Measurements from ENCODE around the gene SBK3. TPM values are rescaled to one million over a fixed set of nuclear protein-coding genes. Genes with fewer than 3 reads are reported as not detected.
A peak's percentile ranks its signal among the peaks of the same experiment; 100 is the strongest.

The SBK3 gene
- total RNA-seq, 1 experiment from 2014 or later = 0.57 TPM

DNA sequence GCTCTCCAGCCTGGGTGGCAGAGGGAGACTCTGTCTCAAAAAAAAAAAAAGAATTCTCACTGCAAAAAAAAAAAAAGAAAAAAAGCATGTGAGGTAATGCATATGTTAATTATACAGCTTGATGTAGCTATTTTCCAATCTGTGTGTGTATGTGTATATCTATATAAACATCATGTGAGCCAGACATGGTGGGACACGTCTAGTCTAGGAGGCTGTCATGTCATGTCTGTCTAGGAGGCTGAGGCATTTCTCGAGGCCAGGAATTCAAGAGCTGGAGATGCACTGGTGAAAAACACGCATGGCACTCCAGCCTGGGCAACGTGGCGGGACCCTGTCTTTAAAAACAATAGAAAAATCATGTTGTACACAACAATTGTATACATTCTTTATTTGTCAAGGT, 6.9 kb upstream of the SBK3 start:
- CTCF ChIA-PET = interaction anchor here (0.6 to 1.3 kb wide), 4 partner anchors 47 to 781 kb away, joined by 3 to 5 read pairs (median 4); partner anchors contain the start of gene FIZ1
- Mint-ChIP-seq H3K36me3 (ENCODE audit: insufficient read depth, unreplicated experiment) (peaks cover 21% of the 10 kb centered on the region), H3K4me1 (ENCODE audit: low read depth, unreplicated experiment) (peaks cover 49% of the 10 kb centered on the region), H3K27ac (ENCODE audit: unreplicated experiment) (no peak overlapping the region), H3K9me3 (ENCODE audit: low read depth, unreplicated experiment) (no peaks in the 10 kb centered on the region), H3K4me3 (ENCODE audit: low read depth, unreplicated experiment) (no peak overlapping the region), H3K27me3 (ENCODE audit: unreplicated experiment) (no peaks in the 10 kb centered on the region)
- BruUV-seq (replicated peaks) = no TSS peak
- intact Hi-C loops (cut with micrococcal nuclease; ENCODE audit: unreplicated experiment) = no loop called here
- TF ChIP-seq CTCF (IDR thresholded peaks at IDR 0.05; ENCODE audit: unreplicated experiment) = no peak
- no peak for DNase-seq

DNA sequence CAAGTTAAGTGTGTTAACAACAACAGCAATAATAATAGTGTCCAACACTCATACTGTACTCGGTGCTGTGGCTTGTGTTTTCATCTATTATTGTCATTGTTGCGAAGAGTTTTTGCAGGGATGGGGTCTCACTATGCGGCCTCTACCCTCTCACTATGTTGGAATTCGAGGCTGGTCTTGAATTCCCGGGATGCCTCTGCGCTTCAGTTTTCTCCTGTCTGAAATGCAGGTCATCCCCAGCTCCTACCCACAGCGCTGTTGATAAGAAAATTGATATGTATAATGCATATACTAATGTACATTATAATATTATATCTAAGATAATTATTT, 4.9 kb upstream of the SBK3 start:
- TF ChIP-seq CTCF (IDR thresholded peaks at IDR 0.05; ENCODE audit: unreplicated experiment) = no peak
- CTCF ChIA-PET = interaction anchor here (0.7 to 1.5 kb wide), 2 partner anchors 49 to 55 kb away, joined by 3 to 4 read pairs; partner anchors contain the start of genes FIZ1 and ZNF865
- intact Hi-C loops (cut with micrococcal nuclease; ENCODE audit: unreplicated experiment) = no loop called here
- Mint-ChIP-seq H3K36me3 (ENCODE audit: insufficient read depth, unreplicated experiment) (peaks cover 24% of the 10 kb centered on the region), H3K9me3 (ENCODE audit: low read depth, unreplicated experiment) (no peaks in the 10 kb centered on the region), H3K27ac (ENCODE audit: unreplicated experiment) (peak overlapping the region; percentile 94), H3K27me3 (ENCODE audit: unreplicated experiment) (peaks cover 10% of the 10 kb centered on the region), H3K4me3 (ENCODE audit: low read depth, unreplicated experiment) (peak overlapping the region; percentile 65), H3K4me1 (ENCODE audit: low read depth, unreplicated experiment) (peaks cover 63% of the 10 kb centered on the region)
- BruUV-seq (replicated peaks) = no TSS peak
- no peak for DNase-seq

GRCh38 chr19:55549500-55550320, 4.4 kb upstream of the SBK3 start:
- H3K27me3 Mint-ChIP-seq (ENCODE audit: unreplicated experiment) = peaks cover 13% of the 10 kb centered on the region
- TF ChIP-seq CTCF (IDR thresholded peaks at IDR 0.05; ENCODE audit: unreplicated experiment) = no peak
- H3K9me3 Mint-ChIP-seq (ENCODE audit: low read depth, unreplicated experiment) = no peaks in the 10 kb centered on the region
- H3K4me1 Mint-ChIP-seq (ENCODE audit: low read depth, unreplicated experiment) = peaks cover 69% of the 10 kb centered on the region
- peak overlapping the region; percentile 65 for H3K4me3 Mint-ChIP-seq (ENCODE audit: low read depth, unreplicated experiment)
- BruUV-seq (replicated peaks) = TSS peak; percentile 86
- peak overlapping the region; percentile 94 for H3K27ac Mint-ChIP-seq (ENCODE audit: unreplicated experiment)
- peaks cover 24% of the 10 kb centered on the region for H3K36me3 Mint-ChIP-seq (ENCODE audit: insufficient read depth, unreplicated experiment)
- CTCF ChIA-PET = interaction anchor here (0.7 to 1.5 kb wide), 2 partner anchors 50 to 56 kb away, joined by 3 to 4 read pairs; partner anchors contain the start of genes FIZ1 and ZNF865
- peak; percentile 56 for DNase-seq
- intact Hi-C loops (cut with micrococcal nuclease; ENCODE audit: unreplicated experiment) = loop anchor here (2.0 to 5.0 kb wide), 4 partner anchors 33 to 402 kb away; partner anchors contain the start of genes FIZ1, TNNT1 and ZNF579

DNA sequence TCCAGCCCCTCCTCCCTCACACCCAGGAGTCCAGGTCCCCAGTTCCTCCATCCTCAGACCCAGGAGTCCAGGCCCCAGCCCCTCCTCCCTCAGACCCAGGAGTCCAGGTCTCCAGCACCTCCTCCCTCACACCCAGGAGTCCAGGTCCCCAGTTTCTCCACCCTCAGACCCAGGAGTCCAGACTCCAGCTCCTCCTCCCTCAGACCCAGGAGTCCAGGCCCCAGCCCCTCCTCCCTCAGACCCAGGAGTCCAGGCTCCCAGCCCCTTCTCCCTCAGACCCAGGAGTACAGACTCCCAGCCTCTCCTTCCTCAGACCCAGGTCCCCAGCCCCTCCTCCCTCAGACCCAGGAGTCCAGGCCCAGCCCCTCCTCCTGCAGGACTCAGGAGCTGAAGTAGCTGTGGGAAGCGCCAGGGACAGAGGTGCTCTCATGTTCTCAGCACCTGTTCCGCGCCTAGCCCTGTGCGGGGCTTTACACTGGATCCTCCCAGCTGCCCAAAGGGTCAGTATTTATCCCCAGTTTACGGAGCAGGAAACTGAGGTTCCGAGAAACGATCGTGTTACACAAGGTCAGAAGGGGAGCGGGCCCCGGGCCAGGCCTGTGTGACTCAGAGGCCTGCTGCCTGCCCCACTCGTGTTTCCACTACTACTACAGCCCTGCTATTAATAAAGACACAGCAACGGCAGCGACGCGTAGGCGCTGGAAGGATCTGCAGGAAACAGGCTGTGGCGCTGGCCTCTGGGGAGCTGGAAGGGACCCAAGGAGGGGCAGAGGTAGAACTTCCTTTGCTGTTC, 1.7 kb upstream of the SBK3 start:
- BruUV-seq (replicated peaks) = no TSS peak
- Mint-ChIP-seq H3K36me3 (ENCODE audit: insufficient read depth, unreplicated experiment) (peaks cover 24% of the 10 kb centered on the region), H3K4me3 (ENCODE audit: low read depth, unreplicated experiment) (peak overlapping the region; percentile 55), H3K9me3 (ENCODE audit: low read depth, unreplicated experiment) (peaks cover 6% of the 10 kb centered on the region), H3K27ac (ENCODE audit: unreplicated experiment) (peak overlapping the region; percentile 84), H3K27me3 (ENCODE audit: unreplicated experiment) (peaks cover 34% of the 10 kb centered on the region), H3K4me1 (ENCODE audit: low read depth, unreplicated experiment) (peaks cover 45% of the 10 kb centered on the region)
- intact Hi-C loops (cut with micrococcal nuclease; ENCODE audit: unreplicated experiment) = loop anchor here (5.0 kb wide), 3 partner anchors 35 to 400 kb away; partner anchors contain the start of genes FIZ1, TNNT1 and ZNF579
- peak; percentile 67 for DNase-seq
- CTCF ChIA-PET = interaction anchor here (0.5 to 1.0 kb wide), 4 partner anchors 14 to 99 kb away, joined by 3 to 11 read pairs (median 6); no protein-coding TSS in a partner anchor
- no peak for TF ChIP-seq CTCF (IDR thresholded peaks at IDR 0.05; ENCODE audit: unreplicated experiment)

Data from Calu3 (cell line).